Astrocyte of the spinal cord (primary cell): Measurements from ENCODE around the gene SPACA4.
"Not testable (repeated sequence)": the region's sequence is repeated elsewhere in the genome, so short reads cannot be mapped to it uniquely, and the experiment has no call there.

ENCODE experiments used
- DNase-seq: peaks from one replicate; pipeline ENCODE4 v3.0.0; 2011; ENCODE audit warnings: low read depth, low spot score
- H3K4me3 ChIP-seq: 2 replicates; pipeline ENCODE4 v1.5.1; 2011; ENCODE audit warnings: low read depth, mild to moderate bottlenecking, low read length, moderate library complexity
- in situ Hi-C: cut with HindIII; loops from 2 replicates; pipeline ENCODE4 v1.10.0; 2017; ENCODE audit warnings: low sequenced_read_pairs
- TF ChIP-seq, protein P1 (sequence below): IDR thresholded peaks from 2 replicates; pipeline ENCODE4 v1.5.1; 2012; ENCODE audit warnings: low read depth, mild to moderate bottlenecking, low read length, inconsistent platforms

Gene SPACA4

DNA sequence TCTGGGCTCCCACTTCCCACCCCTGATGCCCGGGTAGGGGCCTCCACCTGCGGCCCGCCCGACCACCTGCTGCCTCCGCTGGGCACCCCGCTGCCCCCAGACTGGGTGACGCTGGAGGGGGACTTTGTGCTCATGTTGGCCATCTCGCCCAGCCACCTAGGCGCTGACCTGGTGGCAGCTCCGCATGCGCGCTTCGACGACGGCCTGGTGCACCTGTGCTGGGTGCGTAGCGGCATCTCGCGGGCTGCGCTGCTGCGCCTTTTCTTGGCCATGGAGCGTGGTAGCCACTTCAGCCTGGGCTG lies 22.7 kb downstream of the SPACA4 start:
- H3K4me3 ChIP-seq: no peak overlapping the region
- DNase-seq: no peak
- in situ Hi-C loops: no loop called here
- TF ChIP-seq, protein P1, sequence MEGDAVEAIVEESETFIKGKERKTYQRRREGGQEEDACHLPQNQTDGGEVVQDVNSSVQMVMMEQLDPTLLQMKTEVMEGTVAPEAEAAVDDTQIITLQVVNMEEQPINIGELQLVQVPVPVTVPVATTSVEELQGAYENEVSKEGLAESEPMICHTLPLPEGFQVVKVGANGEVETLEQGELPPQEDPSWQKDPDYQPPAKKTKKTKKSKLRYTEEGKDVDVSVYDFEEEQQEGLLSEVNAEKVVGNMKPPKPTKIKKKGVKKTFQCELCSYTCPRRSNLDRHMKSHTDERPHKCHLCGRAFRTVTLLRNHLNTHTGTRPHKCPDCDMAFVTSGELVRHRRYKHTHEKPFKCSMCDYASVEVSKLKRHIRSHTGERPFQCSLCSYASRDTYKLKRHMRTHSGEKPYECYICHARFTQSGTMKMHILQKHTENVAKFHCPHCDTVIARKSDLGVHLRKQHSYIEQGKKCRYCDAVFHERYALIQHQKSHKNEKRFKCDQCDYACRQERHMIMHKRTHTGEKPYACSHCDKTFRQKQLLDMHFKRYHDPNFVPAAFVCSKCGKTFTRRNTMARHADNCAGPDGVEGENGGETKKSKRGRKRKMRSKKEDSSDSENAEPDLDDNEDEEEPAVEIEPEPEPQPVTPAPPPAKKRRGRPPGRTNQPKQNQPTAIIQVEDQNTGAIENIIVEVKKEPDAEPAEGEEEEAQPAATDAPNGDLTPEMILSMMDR: no peak

DNA sequence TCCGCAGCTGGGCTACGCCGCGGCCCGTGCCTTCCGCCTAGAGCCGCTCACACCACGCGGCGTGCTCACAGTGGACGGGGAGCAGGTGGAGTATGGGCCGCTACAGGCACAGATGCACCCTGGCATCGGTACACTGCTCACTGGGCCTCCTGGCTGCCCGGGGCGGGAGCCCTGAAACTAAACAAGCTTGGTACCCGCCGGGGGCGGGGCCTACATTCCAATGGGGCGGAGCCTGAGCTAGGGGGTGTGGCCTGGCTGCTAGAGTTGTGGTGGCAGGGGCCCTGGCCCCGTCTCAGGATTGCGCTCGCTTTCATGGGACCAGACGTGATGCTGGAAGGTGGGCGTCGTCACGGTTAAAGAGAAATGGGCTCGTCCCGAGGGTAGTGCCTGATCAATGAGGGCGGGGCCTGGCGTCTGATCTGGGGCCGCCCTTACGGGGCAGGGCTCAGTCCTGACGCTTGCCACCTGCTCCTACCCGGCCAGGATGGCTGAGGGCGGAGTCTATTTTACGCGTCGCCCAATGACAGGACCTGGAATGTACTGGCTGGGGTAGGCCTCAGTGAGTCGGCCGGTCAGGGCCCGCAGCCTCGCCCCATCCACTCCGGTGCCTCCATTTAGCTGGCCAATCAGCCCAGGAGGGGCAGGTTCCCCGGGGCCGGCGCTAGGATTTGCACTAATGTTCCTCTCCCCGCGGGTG lies 23.2 kb downstream of the SPACA4 start:
- no peak overlapping the region for H3K4me3 ChIP-seq
- DNase-seq: no peak
- TF ChIP-seq, protein P1: no peak
- in situ Hi-C loops: no loop called here

DNA sequence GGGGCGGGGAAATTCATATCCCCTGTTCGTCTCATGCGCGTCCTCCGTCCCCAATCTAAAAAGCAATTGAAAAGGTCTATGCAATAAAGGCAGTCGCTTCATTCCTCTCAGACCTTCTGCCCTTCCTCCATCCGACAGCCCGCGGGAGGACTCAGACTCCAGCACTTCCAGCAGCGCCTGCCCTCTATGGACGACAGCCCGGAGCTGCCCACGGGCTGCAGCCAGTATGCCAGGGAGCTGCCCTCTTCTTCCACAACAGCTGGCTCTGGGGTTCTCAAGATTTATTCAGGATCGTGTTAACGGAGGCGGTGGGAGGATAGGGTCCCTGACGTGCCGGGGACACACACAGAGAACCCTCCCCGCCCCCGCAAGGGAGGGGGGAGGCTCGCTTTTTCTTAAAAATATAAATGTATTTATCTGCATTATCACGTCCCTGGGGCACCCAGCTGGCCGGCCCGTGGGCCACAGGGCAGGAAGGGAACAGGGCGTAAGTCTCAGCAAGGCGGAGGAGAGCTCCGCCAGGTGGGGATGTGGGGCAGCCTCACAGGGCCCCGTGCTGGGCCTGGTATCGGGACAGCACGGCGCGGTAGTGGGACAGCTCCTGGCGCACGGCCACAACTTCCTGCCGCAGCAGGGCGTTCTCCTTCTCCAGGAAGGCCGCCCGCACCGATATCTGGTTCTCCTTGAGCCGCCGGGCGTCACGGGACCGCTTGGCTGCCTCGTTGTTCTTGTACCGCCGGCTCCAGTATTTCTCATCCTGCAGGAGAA lies 23.9 kb downstream of the SPACA4 start:
- TF ChIP-seq, protein P1: peak; percentile 23
- peak; percentile 60 for DNase-seq
- H3K4me3 ChIP-seq: no peak overlapping the region
- in situ Hi-C loops: no loop called here

DNA sequence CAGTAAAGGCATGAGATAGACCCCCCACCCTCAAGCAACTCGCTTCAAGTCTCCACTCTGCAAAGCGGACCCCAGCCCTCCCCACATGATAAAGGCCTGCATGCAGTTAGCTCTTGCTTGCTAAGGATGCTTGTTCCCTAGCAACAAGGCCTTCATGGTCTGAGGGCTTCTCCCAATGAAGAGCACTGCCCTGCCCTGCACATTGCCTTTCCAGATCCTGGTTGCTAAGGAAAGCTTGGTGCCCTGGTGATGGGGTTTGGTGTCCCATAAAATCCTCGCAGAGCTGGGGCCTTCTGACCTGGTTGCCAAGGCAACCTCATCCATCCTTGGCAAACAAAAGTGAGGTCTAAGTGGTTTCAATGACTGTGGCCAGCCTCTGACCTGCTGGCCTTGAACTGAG lies 24.7 kb downstream of the SPACA4 start:
- in situ Hi-C loops: no loop called here
- H3K4me3 ChIP-seq: no peak overlapping the region
- TF ChIP-seq, protein P1: no peak
- no peak for DNase-seq

DNA sequence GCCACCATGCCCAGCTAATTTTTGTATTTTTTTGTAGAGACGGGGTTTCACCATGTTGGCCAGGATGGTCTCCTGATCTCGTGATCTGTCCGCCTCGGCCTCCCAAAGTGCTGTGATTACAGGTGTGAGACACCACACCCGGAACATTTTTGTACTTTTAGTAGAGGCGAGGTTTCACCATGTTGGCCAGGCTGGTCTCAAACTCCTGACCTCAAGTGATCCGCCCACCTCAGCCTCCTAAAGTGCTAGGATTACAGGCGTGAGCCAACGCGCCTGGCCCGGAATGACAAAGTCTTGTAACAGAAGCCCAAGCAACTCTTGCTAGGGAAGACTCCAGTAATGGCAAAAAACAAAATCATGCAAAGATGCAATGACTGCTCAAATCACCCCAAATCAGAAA lies 25.7 kb downstream of the SPACA4 start:
- in situ Hi-C loops: not testable (repeated sequence)

DNA sequence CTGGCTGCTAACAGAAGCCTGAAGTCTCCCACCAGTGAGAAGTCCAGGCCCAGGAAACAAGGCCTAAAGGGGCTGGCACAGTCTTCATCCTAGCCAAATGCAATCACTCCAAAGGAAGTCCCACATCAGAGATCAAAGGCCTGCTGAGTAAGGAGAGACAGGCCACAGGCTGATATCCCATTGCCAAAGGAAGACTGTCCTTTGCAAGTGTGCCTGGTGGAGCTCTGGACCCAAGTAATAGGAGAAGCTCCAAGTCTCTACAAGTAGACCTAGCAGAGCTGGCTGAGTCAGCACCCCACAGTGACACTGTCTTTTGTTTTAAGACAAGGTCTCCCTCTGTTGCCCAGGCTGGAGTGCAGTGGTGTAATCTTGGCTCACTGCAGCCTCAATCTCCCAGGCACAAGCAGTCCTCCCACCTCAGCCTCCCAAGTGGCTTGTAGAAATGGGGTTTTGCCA lies 26.2 kb downstream of the SPACA4 start:
- in situ Hi-C loops: no loop called here
- TF ChIP-seq, protein P1: no peak
- no peak overlapping the region for H3K4me3 ChIP-seq
- DNase-seq: no peak

More for the DNA sequence above, 25.7 kb downstream of the SPACA4 start:
- not testable (repeated sequence) for DNase-seq, H3K4me3 ChIP-seq
